Measurements from ENCODE around the gene NOG.

NOG gene

DNA sequence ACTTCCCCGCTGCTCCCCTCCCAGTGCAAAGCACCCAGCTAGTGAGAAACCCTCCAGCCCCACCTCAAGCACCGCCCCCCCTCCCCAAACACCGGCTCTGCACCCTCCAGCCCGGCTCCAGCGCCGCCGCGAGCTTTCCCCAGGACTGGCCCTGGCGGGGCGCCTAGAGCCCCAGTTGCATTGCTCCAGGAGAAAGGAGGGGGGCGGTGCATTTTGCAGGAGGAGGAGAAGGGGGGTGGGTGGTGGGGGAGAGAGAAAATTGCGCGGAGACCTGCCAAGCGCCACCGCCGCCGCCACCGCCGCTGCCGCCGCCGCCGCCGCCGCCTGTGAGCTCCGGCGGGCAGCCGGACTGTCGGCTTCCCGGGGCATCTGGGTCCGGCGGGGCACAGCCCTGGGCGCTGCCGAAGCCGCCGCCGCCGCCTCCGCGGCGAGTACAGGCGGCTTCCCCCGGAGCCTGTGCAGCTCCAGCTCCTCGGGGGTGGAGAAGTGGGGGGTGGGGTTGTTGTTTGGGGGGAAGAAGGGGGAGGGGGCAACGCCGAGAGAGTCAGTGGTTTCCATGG lies 333 bp upstream of the NOG start:
- H3K27me3 ChIP-seq (replicated peaks; ENCODE audit: control insufficient read depth, insufficient read depth, low read length): no peaks in the 10 kb centered on the region; the same call in none of the 2 replicates
- no peaks in the 10 kb centered on the region for H3K36me3 ChIP-seq (ENCODE audit: control insufficient read depth, insufficient read depth, low read length)
- TF ChIP-seq, protein P1, sequence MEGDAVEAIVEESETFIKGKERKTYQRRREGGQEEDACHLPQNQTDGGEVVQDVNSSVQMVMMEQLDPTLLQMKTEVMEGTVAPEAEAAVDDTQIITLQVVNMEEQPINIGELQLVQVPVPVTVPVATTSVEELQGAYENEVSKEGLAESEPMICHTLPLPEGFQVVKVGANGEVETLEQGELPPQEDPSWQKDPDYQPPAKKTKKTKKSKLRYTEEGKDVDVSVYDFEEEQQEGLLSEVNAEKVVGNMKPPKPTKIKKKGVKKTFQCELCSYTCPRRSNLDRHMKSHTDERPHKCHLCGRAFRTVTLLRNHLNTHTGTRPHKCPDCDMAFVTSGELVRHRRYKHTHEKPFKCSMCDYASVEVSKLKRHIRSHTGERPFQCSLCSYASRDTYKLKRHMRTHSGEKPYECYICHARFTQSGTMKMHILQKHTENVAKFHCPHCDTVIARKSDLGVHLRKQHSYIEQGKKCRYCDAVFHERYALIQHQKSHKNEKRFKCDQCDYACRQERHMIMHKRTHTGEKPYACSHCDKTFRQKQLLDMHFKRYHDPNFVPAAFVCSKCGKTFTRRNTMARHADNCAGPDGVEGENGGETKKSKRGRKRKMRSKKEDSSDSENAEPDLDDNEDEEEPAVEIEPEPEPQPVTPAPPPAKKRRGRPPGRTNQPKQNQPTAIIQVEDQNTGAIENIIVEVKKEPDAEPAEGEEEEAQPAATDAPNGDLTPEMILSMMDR (IDR thresholded peaks at IDR 0.05; ENCODE audit: insufficient read depth, low read length, poor library complexity, severe bottlenecking): no peak
- 0 out of 2 replicates have a peak overlapping the region, but pooled peaks have one; percentile 8 for H3K4me3 ChIP-seq (replicated peaks; ENCODE audit: low read depth, low read length)
- no peak for DNase-seq (ENCODE audit: extremely low read depth, insufficient read length)

DNA sequence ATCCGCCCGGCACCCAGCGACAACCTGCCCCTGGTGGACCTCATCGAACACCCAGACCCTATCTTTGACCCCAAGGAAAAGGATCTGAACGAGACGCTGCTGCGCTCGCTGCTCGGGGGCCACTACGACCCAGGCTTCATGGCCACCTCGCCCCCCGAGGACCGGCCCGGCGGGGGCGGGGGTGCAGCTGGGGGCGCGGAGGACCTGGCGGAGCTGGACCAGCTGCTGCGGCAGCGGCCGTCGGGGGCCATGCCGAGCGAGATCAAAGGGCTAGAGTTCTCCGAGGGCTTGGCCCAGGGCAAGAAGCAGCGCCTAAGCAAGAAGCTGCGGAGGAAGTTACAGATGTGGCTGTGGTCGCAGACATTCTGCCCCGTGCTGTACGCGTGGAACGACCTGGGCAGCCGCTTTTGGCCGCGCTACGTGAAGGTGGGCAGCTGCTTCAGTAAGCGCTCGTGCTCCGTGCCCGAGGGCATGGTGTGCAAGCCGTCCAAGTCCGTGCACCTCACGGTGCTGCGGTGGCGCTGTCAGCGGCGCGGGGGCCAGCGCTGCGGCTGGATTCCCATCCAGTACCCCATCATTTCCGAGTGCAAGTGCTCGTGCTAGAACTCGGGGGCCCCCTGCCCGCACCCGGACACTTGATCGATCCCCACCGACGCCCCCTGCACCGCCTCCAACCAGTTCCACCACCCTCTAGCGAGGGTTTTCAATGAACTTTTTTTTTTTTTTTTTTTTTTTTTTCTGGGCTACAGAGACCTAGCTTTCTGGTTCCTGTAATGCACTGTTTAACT lies 1.0 kb downstream of the NOG start:
- no peaks in the 10 kb centered on the region for H3K36me3 ChIP-seq (ENCODE audit: control insufficient read depth, insufficient read depth, low read length)
- peak; percentile 32 for DNase-seq (ENCODE audit: extremely low read depth, insufficient read length)
- no peaks in the 10 kb centered on the region; the same call in none of the 2 replicates for H3K27me3 ChIP-seq (replicated peaks; ENCODE audit: control insufficient read depth, insufficient read depth, low read length)
- no peak overlapping the region; the same call in 1 of the 2 replicates for H3K4me3 ChIP-seq (replicated peaks; ENCODE audit: low read depth, low read length)
- TF ChIP-seq, protein P1 (IDR thresholded peaks at IDR 0.05; ENCODE audit: insufficient read depth, low read length, poor library complexity, severe bottlenecking): peak; percentile 22

DNA sequence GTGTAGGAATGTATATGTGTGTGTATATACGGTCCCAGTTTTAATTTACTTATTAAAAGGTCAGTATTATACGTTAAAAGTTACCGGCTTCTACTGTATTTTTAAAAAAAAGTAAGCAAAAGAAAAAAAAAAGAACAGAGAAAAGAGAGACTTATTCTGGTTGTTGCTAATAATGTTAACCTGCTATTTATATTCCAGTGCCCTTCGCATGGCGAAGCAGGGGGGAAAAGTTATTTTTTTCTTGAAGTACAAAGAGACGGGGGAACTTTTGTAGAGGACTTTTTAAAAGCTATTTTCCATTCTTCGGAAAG lies 1.6 kb downstream of the NOG start:
- DNase-seq (ENCODE audit: extremely low read depth, insufficient read length): no peak
- no peak overlapping the region for H3K4me3 ChIP-seq (replicated peaks; ENCODE audit: low read depth, low read length)
- TF ChIP-seq, protein P1 (IDR thresholded peaks at IDR 0.05; ENCODE audit: insufficient read depth, low read length, poor library complexity, severe bottlenecking): no peak
- no peaks in the 10 kb centered on the region; the same call in none of the 2 replicates for H3K27me3 ChIP-seq (replicated peaks; ENCODE audit: control insufficient read depth, insufficient read depth, low read length)
- H3K36me3 ChIP-seq (ENCODE audit: control insufficient read depth, insufficient read depth, low read length): no peaks in the 10 kb centered on the region

DNA sequence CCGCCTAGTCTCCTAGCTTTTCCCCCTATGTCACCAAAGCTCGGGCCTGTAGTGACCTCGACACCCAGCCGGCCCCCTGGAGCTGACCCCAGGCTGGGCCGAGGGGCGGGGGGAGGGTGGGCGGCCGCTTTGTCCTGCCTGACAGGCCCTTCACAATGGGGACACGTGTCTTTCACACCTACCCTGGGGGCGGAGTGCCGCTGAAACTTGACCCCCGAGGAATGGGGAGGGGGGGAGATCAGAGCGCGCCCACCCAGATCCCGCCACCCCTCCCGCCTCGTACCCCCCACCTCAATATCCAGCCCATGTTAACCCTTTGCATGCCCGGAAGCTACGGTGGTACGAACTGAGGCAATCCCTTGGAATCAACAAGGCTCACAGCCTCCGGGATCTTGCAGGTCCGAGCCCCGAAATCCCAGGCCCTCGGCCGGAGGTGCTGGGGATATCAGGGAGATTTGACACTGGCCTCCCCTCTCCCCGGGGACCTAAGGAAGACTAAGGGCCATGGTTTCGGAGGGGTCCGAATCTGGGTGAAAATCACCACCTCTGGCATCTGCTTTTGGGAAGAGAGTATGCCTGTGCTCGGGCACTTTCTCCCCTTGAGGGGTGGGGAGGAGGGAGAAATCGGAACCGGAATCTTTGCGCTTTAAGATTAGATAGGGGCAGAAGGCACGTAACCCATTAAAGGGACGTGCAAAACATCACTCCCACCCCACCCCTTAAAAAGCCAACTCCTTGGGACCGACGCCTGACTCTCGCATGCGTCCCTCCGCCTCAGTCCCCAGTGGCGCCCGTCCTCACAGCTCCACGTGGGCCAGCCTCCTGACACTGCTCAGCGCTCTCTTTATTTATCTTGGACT lies 2.6 kb downstream of the NOG start:
- no peaks in the 10 kb centered on the region; the same call in none of the 2 replicates for H3K27me3 ChIP-seq (replicated peaks; ENCODE audit: control insufficient read depth, insufficient read depth, low read length)
- H3K4me3 ChIP-seq (replicated peaks; ENCODE audit: low read depth, low read length): no peak overlapping the region
- TF ChIP-seq, protein P1 (IDR thresholded peaks at IDR 0.05; ENCODE audit: insufficient read depth, low read length, poor library complexity, severe bottlenecking): no peak
- no peak for DNase-seq (ENCODE audit: extremely low read depth, insufficient read length)
- no peaks in the 10 kb centered on the region for H3K36me3 ChIP-seq (ENCODE audit: control insufficient read depth, insufficient read depth, low read length)

DNA sequence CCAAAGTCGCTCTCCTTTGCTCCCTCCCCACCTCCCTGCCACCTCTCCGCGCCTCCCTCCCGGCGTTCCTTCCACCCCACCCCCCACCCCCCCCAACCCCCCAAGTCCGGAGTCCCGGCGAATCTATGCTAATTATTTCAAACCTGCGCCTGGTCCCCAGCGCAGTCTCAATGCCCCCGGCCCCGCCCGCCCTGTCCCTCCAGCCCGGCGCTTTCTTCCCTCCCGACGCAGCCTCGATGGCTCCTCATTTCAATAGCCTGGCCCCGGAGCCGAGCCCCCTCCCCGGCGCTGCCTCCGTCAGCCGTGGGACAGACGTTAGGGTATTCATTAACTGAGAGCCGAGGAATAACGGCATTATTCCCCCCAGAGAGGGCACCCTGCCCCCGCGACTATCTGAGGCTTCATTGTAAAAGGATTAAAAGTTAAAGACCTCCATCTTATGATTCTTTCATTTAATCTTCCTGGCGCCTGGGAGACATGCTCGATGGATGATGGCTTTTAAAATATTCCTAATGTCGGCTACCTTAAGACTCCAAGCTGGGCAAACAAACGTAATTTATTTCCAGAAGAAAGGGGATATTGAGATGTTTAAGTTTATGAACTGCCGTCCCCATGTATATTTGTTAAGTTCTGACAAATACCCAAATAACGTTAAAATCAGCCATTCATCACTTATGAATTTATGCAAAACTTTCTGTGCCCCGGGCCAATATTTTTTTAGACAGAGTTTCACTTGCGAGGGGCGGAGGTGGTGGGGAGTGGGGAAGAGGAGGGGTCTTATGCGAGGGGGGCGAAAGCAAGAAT lies 3.4 kb downstream of the NOG start:
- no peak for DNase-seq (ENCODE audit: extremely low read depth, insufficient read length)
- no peaks in the 10 kb centered on the region for H3K36me3 ChIP-seq (ENCODE audit: control insufficient read depth, insufficient read depth, low read length)
- no peak overlapping the region for H3K4me3 ChIP-seq (replicated peaks; ENCODE audit: low read depth, low read length)
- H3K27me3 ChIP-seq (replicated peaks; ENCODE audit: control insufficient read depth, insufficient read depth, low read length): no peaks in the 10 kb centered on the region; the same call in none of the 2 replicates
- TF ChIP-seq, protein P1 (IDR thresholded peaks at IDR 0.05; ENCODE audit: insufficient read depth, low read length, poor library complexity, severe bottlenecking): no peak
